MCF 10A (cell line): ENCODE measurements around the gene HERC2. TPM values are rescaled to one million over a fixed set of nuclear protein-coding genes. Genes with fewer than 3 reads are reported as not detected.
"Not testable (repeated sequence)": the region's sequence is repeated elsewhere in the genome, so short reads cannot be mapped to it uniquely, and the experiment has no call there.

Source experiments
- BruUV-seq: library from RNA; stranded (reverse); fragments of 400-500 nt; replicated peaks from 2 replicates; lab custom pipeline; 2021; lab: Mats Ljungman, UMichigan
- CTCF ChIA-PET: fragments of 300-600 bp; sonication (Branson Sonifier 250); formaldehyde crosslinking; extraction: SDS; loops from one replicate; lab custom pipeline; 2021; ENCODE audit warnings: antibody characterized with exemption, inconsistent platforms; lab: Yijun Ruan, JAX
- POLR2A ChIA-PET: fragments of 300-600, 350-650 bp; sonication (Branson Sonifier 250); formaldehyde crosslinking; extraction: SDS; loops from one replicate; lab custom pipeline; 2020; ENCODE audit warnings: antibody characterized with exemption, inconsistent platforms; lab: Yijun Ruan, JAX
- DNase-seq: peaks from one replicate; pipeline ENCODE4 v3.0.0-alpha.2; 2018; ENCODE audit not compliant: unreplicated experiment
- H3K27ac Mint-ChIP-seq: one replicate; pipeline ENCODE4 v1.8.0; 2022; ENCODE audit warnings: mild to moderate bottlenecking, low read depth, mixed read lengths; ENCODE audit not compliant: unreplicated experiment
- H3K27me3 Mint-ChIP-seq: one replicate; pipeline ENCODE4 v1.8.0; 2022; ENCODE audit warnings: mixed read lengths; ENCODE audit not compliant: insufficient read depth, unreplicated experiment
- H3K36me3 Mint-ChIP-seq: one replicate; pipeline ENCODE4 v1.8.0; 2022; ENCODE audit warnings: mild to moderate bottlenecking, moderate library complexity, mixed read lengths; ENCODE audit not compliant: insufficient read depth, unreplicated experiment
- H3K4me1 Mint-ChIP-seq: one replicate; pipeline ENCODE4 v1.8.0; 2022; ENCODE audit warnings: mixed read lengths; ENCODE audit not compliant: insufficient read depth, unreplicated experiment
- H3K4me3 Mint-ChIP-seq: one replicate; pipeline ENCODE4 v1.8.0; 2022; ENCODE audit warnings: mild to moderate bottlenecking, moderate library complexity, mixed read lengths; ENCODE audit not compliant: unreplicated experiment
- H3K9me3 Mint-ChIP-seq: one replicate; pipeline ENCODE4 v1.8.0; 2022; ENCODE audit warnings: mixed read lengths; ENCODE audit not compliant: unreplicated experiment
- CTCF ChIP-seq: fragments of 200-600 bp; IDR thresholded peaks from one replicate; pipeline ENCODE4 v1.8.0; 2022; ENCODE audit warnings: antibody characterized with exemption, mild to moderate bottlenecking; ENCODE audit not compliant: unreplicated experiment
- intact Hi-C: fragments of 100-400 bp; cut with micrococcal nuclease; formaldehyde crosslinking; loops from 2 replicates; pipeline ENCODE4 v1.14.1; 2022
- total RNA-seq: library from RNA; stranded (reverse); gene quantifications from 2 replicates; pipeline ENCODE4 v1.2.3, GENCODE V29; 2022

The HERC2 gene
- total RNA-seq, 1 experiment from 2014 or later = 65.2 TPM

- POLR2A ChIA-PET = no interaction called here
- DNase-seq = no peak
- no peak overlapping the region for H3K27ac Mint-ChIP-seq
- H3K4me1 Mint-ChIP-seq = no peaks in the 10 kb centered on the region
- peaks cover 73% of the 10 kb centered on the region for H3K36me3 Mint-ChIP-seq
- no peak overlapping the region for H3K4me3 Mint-ChIP-seq
- TF ChIP-seq CTCF = no peak
- CTCF ChIA-PET = no interaction called here
- no TSS peak for BruUV-seq
- no peaks in the 10 kb centered on the region for H3K9me3 Mint-ChIP-seq
- H3K27me3 Mint-ChIP-seq = no peaks in the 10 kb centered on the region
- intact Hi-C loops = no loop called here
Measured at GRCh38 chr15:28169366-28169765, 152.6 kb downstream of the HERC2 start.

GRCh38 chr15:28168405-28169121 is 153.4 kb downstream of the HERC2 start:
- not testable (repeated sequence) for BruUV-seq

DNA sequence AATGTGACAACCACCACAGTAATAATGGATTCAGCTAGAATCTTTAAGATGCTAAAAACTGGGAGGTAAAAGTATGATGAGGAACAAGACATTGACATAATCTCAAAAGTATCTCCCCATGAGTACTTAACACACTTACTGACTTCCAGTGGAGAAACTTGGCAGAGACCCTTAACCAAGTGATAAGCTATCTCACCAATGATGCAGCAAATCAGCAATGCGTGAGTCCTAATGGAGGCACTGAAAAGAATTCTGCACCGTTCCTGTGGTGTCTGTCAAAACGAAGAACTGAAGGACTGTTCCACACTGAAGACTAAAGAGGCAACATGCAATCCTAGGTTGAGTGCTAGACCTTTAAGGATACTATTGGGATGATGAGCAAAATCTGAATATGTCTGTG is 154.9 kb downstream of the HERC2 start:
- no TSS peak for BruUV-seq
- DNase-seq = no peak
- no peaks in the 10 kb centered on the region for H3K27me3 Mint-ChIP-seq
- H3K27ac Mint-ChIP-seq = no peak overlapping the region
- H3K4me3 Mint-ChIP-seq = no peak overlapping the region
- intact Hi-C loops = no loop called here
- TF ChIP-seq CTCF = no peak
- no peaks in the 10 kb centered on the region for H3K9me3 Mint-ChIP-seq
- ChIA-PET POLR2A (no interaction called here), CTCF (no interaction called here)
- H3K4me1 Mint-ChIP-seq = no peaks in the 10 kb centered on the region
- peaks cover 79% of the 10 kb centered on the region for H3K36me3 Mint-ChIP-seq

More at GRCh38 chr15:28168405-28169121, 153.4 kb downstream of the HERC2 start:
- CTCF ChIA-PET, H3K4me1 Mint-ChIP-seq, H3K9me3 Mint-ChIP-seq, H3K4me3 Mint-ChIP-seq, H3K27me3 Mint-ChIP-seq, DNase-seq, intact Hi-C loops, H3K27ac Mint-ChIP-seq, POLR2A ChIA-PET: not testable (repeated sequence)
- peaks cover 74% of the 10 kb centered on the region for H3K36me3 Mint-ChIP-seq

- intact Hi-C loops = no loop called here
- no TSS peak for BruUV-seq
- no peak for TF ChIP-seq CTCF
- H3K4me3 Mint-ChIP-seq = no peak overlapping the region
- ChIA-PET POLR2A (no interaction called here), CTCF (no interaction called here)
- H3K27me3 Mint-ChIP-seq = no peaks in the 10 kb centered on the region
- peaks cover 85% of the 10 kb centered on the region for H3K36me3 Mint-ChIP-seq
- no peak for DNase-seq
- H3K9me3 Mint-ChIP-seq = no peaks in the 10 kb centered on the region
- no peaks in the 10 kb centered on the region for H3K4me1 Mint-ChIP-seq
- no peak overlapping the region for H3K27ac Mint-ChIP-seq
Measured at GRCh38 chr15:28165791-28166190, 156.2 kb downstream of the HERC2 start.
